HK-2 (cell line): ENCODE measurements around the gene AGRP.
"Not testable (repeated sequence)": the region's sequence is repeated elsewhere in the genome, so short reads cannot be mapped to it uniquely, and the experiment has no call there.

Experiments used
- DNase-seq: peaks from one replicate; pipeline ENCODE4 v3.0.0-alpha.2; 2018; ENCODE audit not compliant: unreplicated experiment

The AGRP gene, protein sequence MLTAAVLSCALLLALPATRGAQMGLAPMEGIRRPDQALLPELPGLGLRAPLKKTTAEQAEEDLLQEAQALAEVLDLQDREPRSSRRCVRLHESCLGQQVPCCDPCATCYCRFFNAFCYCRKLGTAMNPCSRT

DNA sequence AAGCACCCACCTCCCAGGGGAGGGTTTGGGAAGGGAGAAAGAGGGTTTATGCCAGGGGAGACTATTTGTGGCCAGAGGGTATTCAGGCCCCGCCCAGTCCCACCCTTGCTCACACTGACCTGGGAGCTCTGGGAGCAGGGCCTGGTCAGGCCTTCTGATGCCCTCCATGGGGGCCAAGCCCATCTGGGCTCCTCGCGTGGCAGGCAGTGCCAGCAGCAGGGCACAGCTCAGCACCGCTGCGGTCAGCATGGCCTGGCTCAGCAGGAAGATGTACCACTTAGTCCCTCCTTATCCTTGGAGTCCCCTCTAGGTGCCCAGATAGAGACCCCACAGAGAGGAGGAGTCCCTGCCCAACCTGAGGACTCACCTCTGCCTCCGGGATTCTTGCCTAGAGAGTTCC lies at the start of gene AGRP:
Gene AGRP (minus strand): TSS at position 398 of the 400 bp plus-strand sequence. CDS start 149 bp downstream, at position 249.
- no peak for DNase-seq

DNA sequence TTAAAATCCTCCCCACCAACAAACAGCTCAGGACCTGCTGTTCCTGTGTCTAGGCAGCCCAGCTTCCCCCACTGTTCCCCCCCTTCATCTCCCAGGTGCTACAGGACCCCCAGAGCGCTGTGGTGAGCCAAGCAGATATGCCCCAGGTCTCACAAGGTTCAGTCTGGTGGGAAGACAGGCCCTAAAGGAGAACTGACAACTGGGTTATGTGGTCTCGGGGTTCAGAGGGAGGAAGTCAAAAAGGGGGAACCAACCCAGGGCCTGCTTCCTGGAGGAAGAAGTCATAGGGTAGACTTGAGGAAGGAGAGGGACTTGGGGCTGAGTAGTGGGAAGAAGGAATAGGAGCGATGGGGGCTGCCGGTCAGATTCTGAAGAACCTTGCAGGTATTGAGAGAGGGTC lies 47.9 kb upstream of the AGRP start:
- no peak for DNase-seq

DNA sequence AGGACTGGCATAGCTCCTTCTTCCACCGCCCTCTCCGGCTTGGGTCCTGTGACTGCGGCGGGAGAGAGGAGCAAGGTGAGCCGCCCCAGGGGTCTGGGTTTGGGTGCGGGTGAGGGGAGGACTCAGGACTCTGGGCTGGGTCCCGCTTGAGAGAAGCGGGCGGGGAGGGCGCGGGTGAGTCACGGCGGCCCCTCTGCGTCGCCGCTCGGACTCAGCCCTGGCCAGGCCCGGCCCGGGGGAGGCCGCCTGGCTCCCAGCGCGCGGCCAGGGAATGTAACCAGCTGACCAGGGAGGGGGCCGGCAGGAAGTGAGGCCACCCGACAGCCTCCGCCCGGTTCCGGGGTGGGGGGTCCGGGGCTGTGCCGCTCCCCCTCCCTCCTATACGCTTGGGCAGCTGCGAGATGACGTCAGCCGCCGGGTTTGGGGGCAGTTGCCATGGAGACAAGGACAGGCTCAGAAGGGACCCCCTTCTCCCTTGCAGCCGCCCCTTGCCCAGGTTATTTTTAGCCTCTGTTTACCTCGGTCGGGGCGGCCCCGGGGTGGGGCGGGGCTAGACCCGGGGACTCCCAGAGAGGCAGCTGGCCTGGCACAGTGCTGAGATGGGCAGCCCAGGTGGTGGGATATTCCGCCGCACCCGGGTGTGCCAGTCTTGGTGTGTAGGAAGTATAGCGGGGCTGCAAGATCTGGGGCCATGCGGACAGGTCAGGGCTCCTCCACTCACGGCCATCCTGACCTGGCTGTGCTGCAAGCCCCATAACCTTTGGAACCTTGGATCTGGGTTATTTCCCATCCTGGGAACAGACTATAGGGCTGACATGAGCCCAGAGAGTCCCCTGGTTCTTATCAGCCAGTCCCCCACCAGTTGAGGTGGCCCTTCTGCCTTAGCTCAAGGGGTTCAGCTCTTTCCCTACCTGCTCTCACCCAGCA lies 46.9 kb upstream of the AGRP start:
- peak; percentile 84 for DNase-seq

DNA sequence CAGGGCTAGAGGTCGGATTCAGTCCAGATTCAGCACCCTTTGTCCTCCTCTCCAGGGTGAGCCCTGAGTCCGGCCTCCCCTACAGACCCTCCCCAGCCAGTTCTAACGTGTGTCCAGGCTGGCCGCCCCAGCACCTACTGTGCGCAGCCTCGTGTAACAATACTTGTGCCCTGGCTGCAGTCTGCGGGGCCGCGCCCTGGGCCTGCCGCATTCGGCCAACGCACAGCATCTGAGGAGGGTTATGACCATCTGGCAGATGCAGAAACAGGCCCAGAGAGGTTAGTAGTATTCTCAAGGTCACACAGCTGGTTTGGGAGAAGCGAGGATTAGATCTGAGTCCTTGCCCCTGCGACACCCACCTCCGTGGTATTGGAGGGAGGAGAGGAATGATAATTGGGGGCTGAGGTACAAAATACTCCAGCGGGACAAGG lies 46.2 kb upstream of the AGRP start:
- no peak for DNase-seq

GRCh38 chr16:67528870-67529581 lies 45.7 kb upstream of the AGRP start:
- peak; percentile 54 for DNase-seq

DNA sequence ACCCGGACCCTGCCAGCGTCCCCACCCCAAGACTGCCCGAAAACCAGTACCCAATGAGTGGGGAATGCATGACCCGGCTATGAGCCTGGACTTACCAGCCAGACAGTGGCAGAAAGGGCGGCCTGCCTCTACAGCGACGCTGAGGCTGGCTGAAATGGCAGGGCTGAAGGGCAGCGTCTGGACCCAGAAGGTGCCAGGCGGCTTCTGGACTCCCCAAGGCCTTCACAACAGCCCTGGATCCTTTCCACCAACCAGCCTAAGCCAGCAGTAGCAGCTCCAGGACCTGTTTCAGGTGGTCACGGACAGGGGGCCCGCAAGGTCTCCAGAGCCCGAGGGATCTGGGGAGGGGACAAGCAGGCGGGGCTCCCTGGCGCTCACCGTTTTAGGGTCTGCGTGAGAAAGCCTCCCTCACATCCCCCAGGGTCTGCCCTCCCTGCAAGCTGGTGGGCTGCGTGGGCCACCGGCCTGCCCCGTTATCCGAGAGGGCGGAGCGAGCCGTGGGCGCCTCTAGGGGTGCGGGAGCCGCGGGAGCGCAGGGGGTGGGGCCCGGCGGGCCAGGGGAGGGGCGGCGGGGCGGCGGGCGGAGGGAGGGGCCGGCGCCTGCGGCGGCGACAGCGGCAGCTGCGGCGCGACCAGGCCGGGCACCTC lies 45.0 kb upstream of the AGRP start, which contains the start of gene RIPOR1:
Gene RIPOR1 (plus strand): TSS at position 608 of the 648 bp plus-strand sequence. CDS start 9,618 bp downstream, outside the sequence.
- DNase-seq = peak; percentile 63

- no peak for DNase-seq
These were observed 42.9 kb upstream of the AGRP start for GRCh38 chr16:67526149-67526791.

DNA sequence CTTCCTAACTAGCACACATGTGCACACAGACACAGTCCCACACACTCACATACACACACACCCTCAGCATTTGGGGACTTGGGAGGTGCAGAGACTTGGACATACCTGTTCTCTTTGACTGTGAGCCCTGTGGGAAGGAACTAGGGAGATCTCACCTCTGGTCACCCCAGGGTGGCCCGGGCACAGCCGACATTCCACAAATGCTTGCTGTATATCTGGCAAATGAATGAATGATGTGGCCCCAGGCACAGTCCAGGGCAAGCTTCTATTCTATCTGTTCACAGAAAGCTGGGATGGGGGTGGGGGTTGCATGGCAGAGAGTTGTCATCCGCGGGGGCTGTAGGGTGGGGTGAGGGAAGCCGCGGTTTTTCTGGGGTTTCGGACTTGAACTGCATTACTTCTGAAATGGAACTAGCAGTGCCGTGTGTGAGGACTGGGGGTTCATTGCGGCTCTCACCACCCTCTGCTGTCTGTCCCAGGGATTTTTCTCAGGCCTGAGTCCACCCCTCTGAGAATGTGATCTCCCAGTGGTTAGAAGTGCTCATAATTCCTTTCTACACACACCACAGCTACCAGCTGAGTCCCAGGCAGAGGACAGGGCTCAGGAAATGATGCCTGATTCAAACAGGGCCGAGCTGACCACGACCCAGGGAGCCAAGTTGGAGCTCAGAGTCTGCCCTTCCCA lies 42.0 kb upstream of the AGRP start:
- no peak for DNase-seq

- DNase-seq = peak; percentile 98
These were observed 37.9 kb upstream of the AGRP start for GRCh38 chr16:67521095-67521804.

- DNase-seq = no peak
These were observed 35.9 kb upstream of the AGRP start for GRCh38 chr16:67519242-67519641.

DNA sequence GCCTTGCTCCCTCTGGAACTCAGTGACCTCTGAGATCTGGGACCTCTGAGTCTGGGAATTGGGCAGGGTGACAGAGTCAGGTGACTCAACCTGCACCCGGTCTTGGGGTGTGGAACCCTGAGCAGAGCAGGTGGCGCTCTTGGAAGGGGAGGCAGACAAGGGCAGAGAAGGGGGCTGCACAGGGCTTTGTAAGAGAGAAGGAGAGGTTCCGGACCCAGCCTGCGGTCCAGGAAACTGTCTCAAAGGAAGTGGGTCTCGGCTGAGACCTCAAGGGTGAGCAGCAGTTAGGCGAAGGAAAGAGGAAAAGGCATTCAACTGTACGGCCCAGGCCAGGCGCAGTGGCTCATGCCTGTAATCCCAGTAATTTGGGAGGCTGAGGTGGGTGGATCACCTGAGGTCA lies 35.3 kb upstream of the AGRP start:
- no peak for DNase-seq

- peak; percentile 79 for DNase-seq
These were observed 34.5 kb upstream of the AGRP start for GRCh38 chr16:67517661-67518423.

- DNase-seq = no peak
These were observed 33.8 kb upstream of the AGRP start for GRCh38 chr16:67517155-67517445.

DNA sequence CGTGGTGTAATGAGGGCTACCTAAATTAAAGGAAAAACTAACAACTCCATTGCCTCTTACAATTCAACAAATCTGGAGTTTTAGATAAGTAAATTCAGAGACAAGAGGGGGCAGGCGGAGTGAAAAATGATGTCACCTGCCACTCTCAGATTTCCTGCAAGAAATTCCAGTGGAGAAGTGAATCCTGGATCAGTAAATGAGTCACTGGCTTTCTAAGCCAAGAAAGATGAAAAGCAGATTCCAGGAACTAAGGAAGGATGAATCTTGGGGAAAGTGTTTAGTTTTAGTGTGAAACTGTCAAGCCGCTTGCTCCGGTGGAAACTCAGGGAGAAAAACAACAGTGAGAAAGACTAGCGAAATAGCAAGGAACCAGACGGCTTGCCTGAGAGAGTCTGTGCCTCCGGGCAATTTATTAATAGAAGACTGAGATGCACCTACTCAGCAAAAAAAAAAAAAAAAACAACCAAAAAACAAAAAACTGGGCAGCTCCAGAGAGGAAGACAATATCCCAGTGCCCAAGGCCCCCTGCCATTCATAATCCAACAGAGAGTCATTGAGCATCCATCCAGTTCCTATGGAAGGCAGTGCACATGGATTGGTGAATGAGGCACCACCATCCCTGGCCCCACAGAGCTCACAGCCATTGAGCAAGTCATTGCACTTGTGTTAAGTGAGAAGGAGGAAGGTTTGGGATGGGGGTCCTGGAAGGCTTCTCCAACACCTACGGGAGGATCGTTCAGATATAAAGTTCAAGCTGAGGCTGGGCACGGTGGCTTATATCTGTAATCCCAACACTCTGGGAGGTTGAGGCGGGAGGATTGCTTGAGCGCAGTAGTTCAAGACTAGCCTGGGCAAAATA lies 33.2 kb upstream of the AGRP start:
- peak; percentile 35 for DNase-seq

GRCh38 chr16:67514382-67514828 lies 31.1 kb upstream of the AGRP start:
- peak; percentile 70 for DNase-seq

- not testable (repeated sequence) for DNase-seq
These were observed 30.5 kb upstream of the AGRP start for GRCh38 chr16:67513892-67514291.

DNA sequence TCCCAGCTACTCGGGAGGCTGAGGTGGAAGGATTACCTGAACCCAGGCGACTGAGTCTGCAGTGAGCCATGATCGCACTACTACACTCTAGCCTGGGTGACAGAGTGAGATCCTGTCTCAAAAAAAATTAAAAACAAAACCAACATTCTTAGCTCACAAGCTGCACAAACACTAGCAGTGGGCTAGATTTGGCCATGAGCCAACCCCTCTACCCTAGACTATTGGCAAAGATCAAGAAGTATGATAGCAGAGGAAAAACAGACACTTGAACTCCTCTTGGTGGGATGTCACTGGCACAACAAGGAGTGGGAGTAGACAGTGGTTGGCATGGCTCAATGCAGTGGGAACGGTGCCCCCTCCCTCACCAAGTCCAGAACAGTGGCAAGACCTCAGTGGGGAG lies 25.7 kb upstream of the AGRP start:
- DNase-seq = no peak

- no peak for DNase-seq
These were observed 23.1 kb upstream of the AGRP start for GRCh38 chr16:67506468-67506867.
